Measurements from ENCODE around the gene SYT15B.
"Not testable (repeated sequence)": the region's sequence is repeated elsewhere in the genome, so short reads cannot be mapped to it uniquely, and the experiment has no call there.

- TF ChIP-seq, protein P1, sequence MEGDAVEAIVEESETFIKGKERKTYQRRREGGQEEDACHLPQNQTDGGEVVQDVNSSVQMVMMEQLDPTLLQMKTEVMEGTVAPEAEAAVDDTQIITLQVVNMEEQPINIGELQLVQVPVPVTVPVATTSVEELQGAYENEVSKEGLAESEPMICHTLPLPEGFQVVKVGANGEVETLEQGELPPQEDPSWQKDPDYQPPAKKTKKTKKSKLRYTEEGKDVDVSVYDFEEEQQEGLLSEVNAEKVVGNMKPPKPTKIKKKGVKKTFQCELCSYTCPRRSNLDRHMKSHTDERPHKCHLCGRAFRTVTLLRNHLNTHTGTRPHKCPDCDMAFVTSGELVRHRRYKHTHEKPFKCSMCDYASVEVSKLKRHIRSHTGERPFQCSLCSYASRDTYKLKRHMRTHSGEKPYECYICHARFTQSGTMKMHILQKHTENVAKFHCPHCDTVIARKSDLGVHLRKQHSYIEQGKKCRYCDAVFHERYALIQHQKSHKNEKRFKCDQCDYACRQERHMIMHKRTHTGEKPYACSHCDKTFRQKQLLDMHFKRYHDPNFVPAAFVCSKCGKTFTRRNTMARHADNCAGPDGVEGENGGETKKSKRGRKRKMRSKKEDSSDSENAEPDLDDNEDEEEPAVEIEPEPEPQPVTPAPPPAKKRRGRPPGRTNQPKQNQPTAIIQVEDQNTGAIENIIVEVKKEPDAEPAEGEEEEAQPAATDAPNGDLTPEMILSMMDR (IDR thresholded peaks at IDR 0.05; ENCODE audit: insufficient read depth, low read length, poor library complexity, severe bottlenecking): not testable (repeated sequence)
- not testable (repeated sequence) for TF ChIP-seq EZH2phosphoT487 (conservative IDR thresholded peaks at IDR 0.05; ENCODE audit: low read length)
Measured at GRCh38 chr10:47724119-47724518, 39.3 kb downstream of the SYT15B start.
